ENCODE measurements around the gene CXXC5.

The CXXC5 gene

DNA sequence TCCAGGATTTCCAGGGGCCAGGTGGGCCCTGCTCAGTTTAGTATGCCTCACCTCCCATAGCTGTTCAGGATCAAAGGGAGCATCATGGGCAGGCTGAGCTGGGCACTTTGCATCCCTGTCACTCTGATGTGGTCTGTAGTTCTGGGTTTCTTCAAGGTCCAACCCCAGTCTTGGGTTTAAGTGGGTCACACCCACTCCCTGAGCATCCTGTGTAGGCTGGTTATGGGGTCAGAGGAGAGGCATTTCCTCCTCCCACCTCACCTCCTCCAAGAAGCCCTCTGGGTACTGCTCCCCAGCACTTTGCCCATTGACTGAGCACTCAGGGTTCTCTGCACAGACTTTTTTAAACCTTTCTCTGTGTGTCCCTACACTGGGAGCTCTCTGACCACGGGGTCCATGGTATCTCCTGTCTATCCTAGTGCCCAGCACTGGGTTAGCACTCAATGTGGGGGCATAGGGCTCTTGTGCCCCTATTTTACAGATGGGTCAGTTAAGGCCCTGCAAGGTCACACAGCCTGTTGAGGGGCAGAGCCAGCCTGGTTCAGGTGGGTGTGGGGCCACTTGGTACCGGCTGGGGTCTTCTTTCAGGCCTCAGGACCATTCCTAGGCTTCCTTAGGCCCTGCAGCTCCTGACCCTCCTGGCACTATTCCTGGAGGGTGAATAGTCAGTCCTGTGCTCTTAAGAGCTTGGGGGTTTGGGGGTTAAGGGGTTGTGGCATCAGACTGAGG, 19.0 kb downstream of the CXXC5 start:
- DNase-seq: no peak

DNA sequence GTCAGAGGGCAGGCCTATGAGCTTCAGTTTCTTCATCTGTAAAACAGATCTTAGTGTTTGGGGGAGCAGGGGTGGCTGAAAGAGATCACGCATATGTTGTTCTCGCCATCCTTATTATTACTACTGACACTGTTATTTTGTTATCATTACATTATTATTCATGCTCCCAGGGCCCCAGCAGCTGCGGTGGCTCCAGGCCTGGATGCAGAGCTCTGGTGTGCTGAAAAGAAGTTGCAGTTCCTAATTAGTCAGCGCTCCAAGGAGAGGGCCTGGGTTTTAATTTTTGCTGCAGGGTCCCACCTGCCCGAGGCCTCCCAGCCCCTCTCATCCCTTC, 19.5 kb downstream of the CXXC5 start:
- peak; percentile 71 for DNase-seq

- DNase-seq: peak; percentile 73
Measured at GRCh38 chr5:139668064-139668880, 20.1 kb downstream of the CXXC5 start.

- no peak for DNase-seq
Measured at GRCh38 chr5:139668924-139669661, 20.9 kb downstream of the CXXC5 start.

- peak; percentile 25 for DNase-seq
Measured at GRCh38 chr5:139669662-139670368, 21.7 kb downstream of the CXXC5 start.

DNA sequence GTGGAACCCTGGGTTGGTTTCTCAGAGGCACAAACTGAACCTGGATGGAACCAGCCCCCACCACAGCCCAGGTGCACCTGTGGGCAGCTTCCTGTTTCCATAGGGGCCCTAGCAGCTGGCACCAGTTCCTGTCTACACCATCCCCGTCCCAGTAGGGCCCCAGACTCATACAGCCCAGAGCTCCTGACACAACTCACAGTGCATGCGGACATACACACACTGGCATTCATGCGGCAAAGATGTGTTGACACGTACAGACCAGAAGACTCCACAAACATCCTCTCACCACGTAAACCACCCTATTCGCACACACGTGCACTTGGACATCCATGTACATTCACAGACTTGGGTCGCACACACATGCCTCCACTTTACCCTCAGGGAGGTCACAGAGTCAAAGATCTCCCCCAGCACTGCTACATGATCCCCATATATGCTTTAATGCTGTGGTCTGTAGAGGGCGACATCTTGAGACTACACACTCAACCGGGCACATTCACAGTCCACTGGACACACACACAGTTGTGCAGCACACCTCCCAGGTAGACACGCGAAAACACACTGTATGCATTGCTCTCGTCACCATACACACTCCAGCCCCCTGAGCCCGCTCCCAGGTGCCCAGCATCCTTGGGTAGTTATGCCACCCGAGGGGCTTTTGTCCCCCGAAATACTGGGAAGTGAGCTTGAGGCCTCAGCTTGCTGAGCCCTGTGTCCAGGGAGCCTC, 22.4 kb downstream of the CXXC5 start:
- no peak for DNase-seq

DNA sequence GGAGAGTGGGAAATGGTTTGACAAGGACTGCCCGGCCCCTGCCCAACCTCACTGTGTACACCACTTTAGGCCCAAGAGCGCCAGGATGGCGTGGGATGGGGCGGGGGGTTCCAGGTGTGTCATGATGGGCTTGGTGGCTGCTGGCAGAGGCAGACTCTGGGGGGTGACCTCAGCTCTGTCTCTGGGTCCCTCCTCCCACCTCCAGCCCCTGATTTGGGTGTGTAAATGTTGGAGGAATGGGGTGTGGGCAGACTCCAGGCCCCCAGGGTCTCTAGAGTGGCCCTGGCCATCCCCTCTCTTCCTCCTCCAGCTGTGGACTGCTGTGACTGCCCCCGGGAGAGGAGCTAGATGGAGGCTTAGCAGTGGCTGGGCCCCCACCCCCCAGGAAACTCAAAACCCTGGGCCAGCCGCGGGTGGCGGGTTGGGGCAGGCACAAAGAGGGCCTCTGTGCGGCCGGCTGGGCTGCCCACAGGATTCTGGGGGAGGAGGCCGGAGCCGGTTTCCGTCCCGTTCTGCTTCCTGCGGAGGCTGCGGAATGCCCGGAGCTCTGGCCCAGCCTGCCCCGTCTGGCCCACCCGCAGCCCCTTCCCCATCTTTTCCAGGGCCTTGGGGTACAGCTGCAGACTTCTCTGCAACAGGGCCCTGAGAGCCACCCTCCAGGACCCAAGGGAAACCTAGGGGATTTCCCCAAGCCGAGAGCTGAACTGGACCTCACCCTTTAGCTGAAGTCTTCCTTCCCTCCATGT, 23.1 kb downstream of the CXXC5 start:
- DNase-seq: no peak

DNA sequence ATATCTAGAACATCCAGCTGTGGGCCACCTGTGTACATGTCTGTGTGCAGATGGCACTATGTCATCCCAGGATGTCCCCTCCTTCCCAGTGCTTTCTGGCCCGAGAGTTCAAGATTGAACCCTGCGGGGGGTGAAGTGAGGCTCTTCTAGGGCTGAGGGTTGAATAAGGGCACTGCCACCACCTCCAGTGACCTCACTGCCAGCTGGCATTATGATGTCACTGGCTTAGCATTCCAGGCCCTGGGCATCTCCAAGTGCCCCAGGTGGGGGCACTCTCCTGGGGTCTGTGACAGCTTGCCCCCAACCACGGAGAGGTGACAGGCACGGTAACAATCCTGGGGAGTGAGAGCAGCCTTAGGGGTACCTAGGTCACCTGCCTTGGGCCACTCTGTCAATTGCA, 27.1 kb downstream of the CXXC5 start:
- no peak for DNase-seq

GRCh38 chr5:139675825-139676224, 27.7 kb downstream of the CXXC5 start:
- no peak for DNase-seq

- no peak for DNase-seq
Measured at GRCh38 chr5:139676406-139676805, 28.3 kb downstream of the CXXC5 start.

DNA sequence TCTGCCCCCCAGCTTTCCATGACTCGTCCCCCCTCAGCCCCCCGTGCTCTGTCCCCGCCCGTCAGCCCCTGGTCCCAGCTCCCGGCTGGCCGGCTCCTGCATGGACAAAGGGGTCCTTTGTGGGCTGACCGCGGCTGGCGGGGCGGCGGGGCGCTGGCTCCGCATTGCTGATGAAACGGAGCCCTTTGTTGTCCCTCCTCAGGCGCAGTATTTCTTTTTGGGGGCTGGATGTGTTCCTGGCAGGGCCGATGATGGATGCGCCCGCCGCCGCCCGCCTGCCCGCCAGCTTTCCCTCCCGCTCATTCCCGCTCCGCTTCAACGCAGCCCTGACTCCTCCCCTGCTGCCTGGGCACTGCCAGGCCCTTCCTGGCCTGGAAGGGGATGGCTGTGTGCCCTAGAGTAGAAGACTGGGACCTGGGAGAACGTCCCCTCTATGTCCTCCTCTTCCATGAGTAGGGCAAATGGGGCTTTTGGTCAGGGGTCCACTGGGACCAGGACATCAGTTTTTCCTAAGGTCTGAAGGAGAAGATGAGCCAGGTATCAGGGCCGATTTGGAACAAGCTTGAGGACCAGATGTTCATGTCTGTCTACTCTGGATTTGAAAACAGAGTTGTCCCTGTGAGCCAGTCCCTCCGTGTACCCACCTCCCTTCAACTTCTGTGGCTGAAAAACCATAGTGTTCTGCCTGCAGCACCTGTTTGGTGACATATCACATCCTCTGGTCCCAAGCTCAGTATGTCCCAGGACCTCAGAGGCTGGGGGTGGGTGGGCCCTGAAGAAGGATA, 29.0 kb downstream of the CXXC5 start:
- DNase-seq: no peak

GRCh38 chr5:139677736-139678613, 29.8 kb downstream of the CXXC5 start:
- DNase-seq: peak; percentile 26

DNA sequence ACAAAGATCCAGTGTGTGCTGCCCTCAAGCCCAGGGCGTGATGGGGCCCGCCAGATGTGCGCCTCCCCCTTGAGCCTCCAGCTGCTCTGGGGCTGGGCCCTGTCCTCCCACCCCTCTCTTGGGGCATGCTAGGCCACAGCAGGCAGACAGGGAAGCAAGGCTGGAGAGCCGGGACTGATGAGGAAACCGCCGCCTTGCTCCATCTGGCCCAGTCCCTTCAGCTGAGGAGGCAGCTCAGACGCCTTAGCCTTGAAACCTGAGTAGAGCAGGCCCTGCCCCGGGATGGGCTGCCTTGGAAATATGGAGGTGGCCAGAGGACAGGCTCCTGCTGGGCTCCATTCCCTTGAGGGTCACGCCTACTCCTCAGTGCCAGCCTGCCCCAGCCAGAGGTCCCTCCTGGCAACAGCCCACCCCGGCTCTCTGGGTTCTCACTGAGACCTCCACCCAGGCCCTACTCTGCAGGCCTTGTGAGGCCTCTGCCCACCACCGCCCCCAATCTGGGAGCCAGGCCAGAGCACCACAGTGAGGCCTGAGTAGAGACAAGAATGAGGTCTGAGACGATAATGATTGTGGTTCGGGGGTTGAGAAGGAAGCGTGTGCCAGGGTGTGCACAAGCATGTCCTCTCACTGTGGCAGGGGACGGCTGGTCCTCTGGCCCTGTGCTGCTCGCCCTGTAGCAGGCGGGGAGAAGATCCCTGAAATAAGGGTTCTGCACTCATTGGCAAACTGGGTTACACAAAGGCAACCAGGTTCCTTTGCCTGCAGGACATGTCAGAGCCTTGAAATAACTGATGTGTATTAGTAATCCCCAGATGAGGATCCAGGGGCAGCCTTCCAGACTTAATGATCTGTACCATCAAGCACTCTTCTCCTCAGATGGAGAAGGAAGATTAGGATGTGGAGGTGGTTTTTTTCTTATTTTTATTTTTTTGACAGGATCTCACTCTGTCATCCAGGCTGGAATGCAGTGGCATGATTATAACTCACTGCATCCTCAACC, 30.9 kb downstream of the CXXC5 start:
- peak; percentile 82 for DNase-seq

GRCh38 chr5:139680368-139681111, 32.4 kb downstream of the CXXC5 start:
- no peak for DNase-seq

DNA sequence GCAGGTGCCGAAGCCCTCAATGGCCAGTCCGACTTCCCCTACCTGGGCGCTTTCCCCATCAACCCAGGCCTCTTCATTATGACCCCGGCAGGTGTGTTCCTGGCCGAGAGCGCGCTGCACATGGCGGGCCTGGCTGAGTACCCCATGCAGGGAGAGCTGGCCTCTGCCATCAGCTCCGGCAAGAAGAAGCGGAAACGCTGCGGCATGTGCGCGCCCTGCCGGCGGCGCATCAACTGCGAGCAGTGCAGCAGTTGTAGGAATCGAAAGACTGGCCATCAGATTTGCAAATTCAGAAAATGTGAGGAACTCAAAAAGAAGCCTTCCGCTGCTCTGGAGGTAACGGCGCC, 32.9 kb downstream of the CXXC5 start:
- no peak for DNase-seq

- no peak for DNase-seq
Measured at GRCh38 chr5:139681466-139681865, 33.3 kb downstream of the CXXC5 start.

GRCh38 chr5:139682016-139682975, 34.1 kb downstream of the CXXC5 start:
- DNase-seq: no peak

Measured in DMS 273 treated with DMSO at 0.1 percent for 48 hours (cell line).